SU-DHL-6 (cell line): ENCODE measurements around the gene SPG21.

Source experiments
- H2AFZ ChIP-seq: fragments of 200-600 bp; sonication (generic); 2 replicates; pipeline ENCODE4 v1.6.1; 2014; ENCODE audit warnings: low read depth, mild to moderate bottlenecking, moderate library complexity, mixed read lengths, antibody characterized with exemption, low read length; ENCODE audit not compliant: severe bottlenecking
- H3F3A ChIP-seq: fragments of 200-600 bp; shearing (Covaris generic); 2 replicates; pipeline ENCODE4 v1.6.0; 2016; ENCODE audit warnings: antibody characterized with exemption, mild to moderate bottlenecking; ENCODE audit not compliant: insufficient read depth
- H3K27ac ChIP-seq: fragments of 200-600 bp; sonication (generic); 2 replicates; pipeline ENCODE4 v1.5.1; 2016; ENCODE audit warnings: low read depth, mild to moderate bottlenecking, low read length, moderate library complexity, mixed read lengths
- H3K27me3 ChIP-seq: fragments of 200-600 bp; sonication (generic), shearing (Covaris generic); 2 replicates; pipeline ENCODE4 v1.6.0; 2014; ENCODE audit warnings: mild to moderate bottlenecking, low read length
- H3K36me3 ChIP-seq: fragments of 200-600 bp; sonication (generic); 2 replicates; pipeline ENCODE4 v1.6.1; 2014; ENCODE audit warnings: mild to moderate bottlenecking, low read length, mixed read lengths
- H3K4me2 ChIP-seq: fragments of 300-600, 200-600 bp; shearing (Covaris generic), sonication (generic); 2 replicates; pipeline ENCODE4 v1.6.0; 2014; ENCODE audit warnings: low read length, low read depth, mild to moderate bottlenecking; ENCODE audit not compliant: poor library complexity, severe bottlenecking
- H3K4me3 ChIP-seq: fragments of 200-600 bp; sonication (generic); 2 replicates; pipeline ENCODE4 v1.5.1; 2014; ENCODE audit warnings: antibody characterized with exemption, low read length, mild to moderate bottlenecking, mixed read lengths; ENCODE audit not compliant: insufficient read depth, poor library complexity, severe bottlenecking
- H3K79me2 ChIP-seq: fragments of 200-600 bp; sonication (generic); 2 replicates; pipeline ENCODE4 v1.6.1; 2014; ENCODE audit warnings: mild to moderate bottlenecking, low read length, moderate library complexity; ENCODE audit not compliant: insufficient read depth
- H3K9ac ChIP-seq: fragments of 200-600 bp; sonication (generic); 2 replicates; pipeline ENCODE4 v1.7.0; 2014; ENCODE audit warnings: mild to moderate bottlenecking, low read length
- H3K9me2 ChIP-seq: fragments of 200-600 bp; sonication (generic); replicated peaks from 2 replicates; pipeline ENCODE4 v1.6.1; 2014; ENCODE audit warnings: low read length; ENCODE audit not compliant: insufficient read depth
- H3K9me3 ChIP-seq: fragments of 200-600 bp; sonication (generic); 2 replicates; pipeline ENCODE4 v1.6.1; 2014; ENCODE audit warnings: low read length, mixed read lengths; ENCODE audit not compliant: insufficient read depth
- H4K20me1 ChIP-seq: fragments of 200-600 bp; sonication (generic); 2 replicates; pipeline ENCODE4 v1.6.1; 2014; ENCODE audit warnings: low read depth, mild to moderate bottlenecking, antibody characterized with exemption, low read length, moderate library complexity, mixed read lengths
- CTCF ChIP-seq: fragments of 200-600 bp; sonication (generic); IDR thresholded peaks from one replicate; pipeline ENCODE4 v1.5.1; 2017; ENCODE audit warnings: antibody characterized with exemption, mild to moderate bottlenecking, low read length, moderate library complexity; ENCODE audit not compliant: insufficient read depth, poor library complexity, severe bottlenecking
- EZH2phosphoT487 ChIP-seq: fragments of 200-600 bp; sonication (generic), shearing (Covaris generic); conservative IDR thresholded peaks from 2 replicates; pipeline ENCODE4 v1.6.1; 2018; ENCODE audit warnings: mild to moderate bottlenecking, antibody characterized with exemption, low read length, moderate library complexity, mixed read lengths

Gene SPG21

GRCh38 chr15:64947211-64947610 lies 42.5 kb downstream of the SPG21 start:
- H3K4me3 ChIP-seq: no peak overlapping the region
- H4K20me1 ChIP-seq: no peaks in the 10 kb centered on the region
- H3K27me3 ChIP-seq: no peaks in the 10 kb centered on the region
- peaks cover 21% of the 10 kb centered on the region for H3F3A ChIP-seq
- H3K27ac ChIP-seq: no peak overlapping the region
- no peak overlapping the region for H3K9ac ChIP-seq
- no peaks in the 10 kb centered on the region for H3K9me2 ChIP-seq
- no peaks in the 10 kb centered on the region for H3K9me3 ChIP-seq
- TF ChIP-seq EZH2phosphoT487 (no peak), CTCF (no peak)
- no peak overlapping the region for H3K4me2 ChIP-seq
- no peak overlapping the region for H2AFZ ChIP-seq
- H3K79me2 ChIP-seq: no peaks in the 10 kb centered on the region
- H3K36me3 ChIP-seq: no peaks in the 10 kb centered on the region

GRCh38 chr15:64944961-64945360 lies 44.8 kb downstream of the SPG21 start:
- no peaks in the 10 kb centered on the region for H3K36me3 ChIP-seq
- H3K27ac ChIP-seq: no peak overlapping the region
- no peak overlapping the region for H3K4me2 ChIP-seq
- H4K20me1 ChIP-seq: no peaks in the 10 kb centered on the region
- H3K9ac ChIP-seq: no peak overlapping the region
- H3K27me3 ChIP-seq: no peaks in the 10 kb centered on the region
- no peak overlapping the region for H2AFZ ChIP-seq
- H3K4me3 ChIP-seq: no peak overlapping the region
- 0 out of 2 replicates have a peak, but pooled peaks cover 4% of the 10 kb centered on the region for H3F3A ChIP-seq
- no peaks in the 10 kb centered on the region for H3K9me3 ChIP-seq
- no peaks in the 10 kb centered on the region for H3K9me2 ChIP-seq
- TF ChIP-seq EZH2phosphoT487 (no peak), CTCF (no peak)
- no peaks in the 10 kb centered on the region for H3K79me2 ChIP-seq

GRCh38 chr15:64943512-64944225 lies 46.0 kb downstream of the SPG21 start:
- Histone ChIP-seq H3K4me3 (no peak overlapping the region), H3K9me2 (no peaks in the 10 kb centered on the region), H3K79me2 (no peaks in the 10 kb centered on the region), H3K27ac (no peak overlapping the region), H3K9me3 (no peaks in the 10 kb centered on the region), H3K4me2 (no peak overlapping the region), H3K27me3 (no peaks in the 10 kb centered on the region), H4K20me1 (no peaks in the 10 kb centered on the region), H3K9ac (no peak overlapping the region), H2AFZ (no peak overlapping the region), H3F3A (0 out of 2 replicates have a peak, but pooled peaks cover 4% of the 10 kb centered on the region), H3K36me3 (no peaks in the 10 kb centered on the region)
- TF ChIP-seq EZH2phosphoT487 (no peak), CTCF (no peak)
